ENCODE measurements around the gene FAM170B.

Gene FAM170B

GRCh38 chr10:49149881-49150280 lies 16.1 kb upstream of the FAM170B start:
- Histone ChIP-seq H3K27me3 (replicated peaks; ENCODE audit: control insufficient read depth, insufficient read depth, low read length) (no peaks in the 10 kb centered on the region), H3K9me3 (ENCODE audit: control insufficient read depth, low read length) (peaks cover 11% of the 10 kb centered on the region), H3K9ac (ENCODE audit: low read length) (no peak overlapping the region), H3K4me3 (ENCODE audit: low read length) (no peak overlapping the region), H3K36me3 (ENCODE audit: control insufficient read depth, insufficient read depth, low read length, severe bottlenecking) (no peaks in the 10 kb centered on the region), H3K4me1 (ENCODE audit: control insufficient read depth, insufficient read depth, low read length) (peaks cover 16% of the 10 kb centered on the region)
- no peak for DNase-seq (ENCODE audit: low read depth)

DNA sequence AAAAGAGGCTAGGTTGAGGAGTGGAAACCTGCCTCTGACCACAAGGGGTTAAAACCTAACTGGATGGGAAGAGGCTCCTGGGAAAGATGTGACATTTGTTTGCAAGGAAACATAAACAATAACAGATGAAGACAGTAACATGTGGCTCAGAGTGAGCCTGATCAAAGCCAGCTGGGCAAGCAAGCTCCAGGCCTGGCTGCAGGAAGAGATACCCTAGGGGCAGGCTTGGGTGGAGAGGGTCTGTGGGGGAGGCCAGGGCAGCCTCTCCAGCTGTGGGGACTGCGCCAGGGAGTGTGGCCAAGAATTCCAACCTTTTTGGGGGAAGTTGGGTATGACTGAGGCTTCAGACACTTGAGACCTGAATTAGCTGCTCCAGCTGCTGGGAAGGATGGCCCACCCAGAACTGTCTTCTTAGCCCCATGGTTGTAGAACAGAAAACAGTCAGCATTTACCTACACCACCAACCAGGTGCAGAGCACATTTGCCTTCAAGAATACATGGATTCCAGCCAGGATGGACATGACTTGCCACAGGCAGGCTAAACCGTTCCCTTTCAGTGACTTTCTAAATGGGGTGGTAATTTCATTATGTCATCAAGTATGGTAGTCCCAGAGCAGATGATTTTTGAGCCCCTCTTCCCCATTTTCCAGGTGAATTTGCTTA lies 10.4 kb upstream of the FAM170B start:
- Histone ChIP-seq H3K9me3 (ENCODE audit: control insufficient read depth, low read length) (peaks cover 11% of the 10 kb centered on the region), H3K27me3 (replicated peaks; ENCODE audit: control insufficient read depth, insufficient read depth, low read length) (no peaks in the 10 kb centered on the region), H3K4me3 (ENCODE audit: low read length) (no peak overlapping the region), H3K36me3 (ENCODE audit: control insufficient read depth, insufficient read depth, low read length, severe bottlenecking) (no peaks in the 10 kb centered on the region), H3K9ac (ENCODE audit: low read length) (no peak overlapping the region), H3K4me1 (ENCODE audit: control insufficient read depth, insufficient read depth, low read length) (peaks cover 24% of the 10 kb centered on the region)
- peak; percentile 65 for DNase-seq (ENCODE audit: low read depth)

- Histone ChIP-seq H3K4me3 (ENCODE audit: low read length) (no peak overlapping the region), H3K4me1 (ENCODE audit: control insufficient read depth, insufficient read depth, low read length) (peaks cover 34% of the 10 kb centered on the region), H3K36me3 (ENCODE audit: control insufficient read depth, insufficient read depth, low read length, severe bottlenecking) (no peaks in the 10 kb centered on the region), H3K9me3 (ENCODE audit: control insufficient read depth, low read length) (peaks cover 11% of the 10 kb centered on the region), H3K9ac (ENCODE audit: low read length) (no peak overlapping the region), H3K27me3 (replicated peaks; ENCODE audit: control insufficient read depth, insufficient read depth, low read length) (no peaks in the 10 kb centered on the region)
- no peak for DNase-seq (ENCODE audit: low read depth)
These were observed 9.4 kb upstream of the FAM170B start for GRCh38 chr10:49143249-49143648.

GRCh38 chr10:49141541-49142332 lies 7.9 kb upstream of the FAM170B start:
- Histone ChIP-seq H3K9ac (ENCODE audit: low read length) (no peak overlapping the region), H3K4me3 (ENCODE audit: low read length) (no peak overlapping the region), H3K9me3 (ENCODE audit: control insufficient read depth, low read length) (no peaks in the 10 kb centered on the region), H3K36me3 (ENCODE audit: control insufficient read depth, insufficient read depth, low read length, severe bottlenecking) (no peaks in the 10 kb centered on the region), H3K4me1 (ENCODE audit: control insufficient read depth, insufficient read depth, low read length) (peaks cover 37% of the 10 kb centered on the region), H3K27me3 (replicated peaks; ENCODE audit: control insufficient read depth, insufficient read depth, low read length) (no peaks in the 10 kb centered on the region)
- no peak for DNase-seq (ENCODE audit: low read depth)

DNA sequence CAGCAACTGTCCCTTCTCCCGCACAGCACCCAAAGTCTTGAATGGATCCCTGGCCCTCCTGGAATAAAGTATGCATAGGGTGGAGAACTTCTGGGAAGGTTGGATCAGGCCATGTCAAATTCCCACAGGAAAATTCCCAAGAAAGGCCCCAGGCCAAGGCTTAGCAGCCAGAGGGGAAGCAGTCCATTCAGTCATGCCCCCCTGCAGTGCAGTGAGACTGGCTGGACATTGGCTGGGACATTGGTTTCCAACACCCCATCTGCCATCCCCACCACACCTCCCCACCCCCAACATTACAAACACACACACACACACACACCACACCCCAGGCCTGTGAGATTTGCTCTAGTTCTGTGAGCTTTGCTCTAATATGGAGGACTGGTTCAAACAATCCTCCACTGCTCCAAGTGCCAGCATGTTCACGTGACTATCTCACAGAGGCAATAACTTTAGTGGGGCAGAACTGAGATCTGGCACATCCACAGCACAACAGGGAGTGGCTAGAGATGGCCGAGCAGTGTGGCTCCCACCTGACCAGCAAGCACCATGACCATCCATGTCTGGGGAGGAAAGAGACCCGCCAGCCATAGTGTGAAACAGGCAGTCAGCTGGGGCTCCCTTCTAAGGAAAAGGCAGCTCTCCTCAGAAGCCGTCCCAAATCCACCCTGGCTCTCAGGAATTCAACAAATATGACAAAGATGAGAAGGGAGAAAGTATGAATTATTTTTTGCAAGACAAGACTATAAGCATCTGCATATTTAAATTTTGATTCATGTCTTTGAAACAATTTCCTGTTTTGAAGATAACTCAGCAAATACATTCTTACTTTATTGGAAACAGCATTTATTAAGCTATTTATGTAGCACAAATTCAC lies 6.7 kb upstream of the FAM170B start:
- H3K9ac ChIP-seq (ENCODE audit: low read length) = no peak overlapping the region
- no peaks in the 10 kb centered on the region for H3K9me3 ChIP-seq (ENCODE audit: control insufficient read depth, low read length)
- H3K36me3 ChIP-seq (ENCODE audit: control insufficient read depth, insufficient read depth, low read length, severe bottlenecking) = no peaks in the 10 kb centered on the region
- H3K27me3 ChIP-seq (replicated peaks; ENCODE audit: control insufficient read depth, insufficient read depth, low read length) = no peaks in the 10 kb centered on the region
- peaks cover 45% of the 10 kb centered on the region for H3K4me1 ChIP-seq (ENCODE audit: control insufficient read depth, insufficient read depth, low read length)
- DNase-seq (ENCODE audit: low read depth) = no peak
- no peak overlapping the region for H3K4me3 ChIP-seq (ENCODE audit: low read length)

- peaks cover 45% of the 10 kb centered on the region for H3K4me1 ChIP-seq (ENCODE audit: control insufficient read depth, insufficient read depth, low read length)
- peak overlapping the region; percentile 43 for H3K4me3 ChIP-seq (ENCODE audit: low read length)
- H3K9me3 ChIP-seq (ENCODE audit: control insufficient read depth, low read length) = no peaks in the 10 kb centered on the region
- no peaks in the 10 kb centered on the region for H3K36me3 ChIP-seq (ENCODE audit: control insufficient read depth, insufficient read depth, low read length, severe bottlenecking)
- H3K9ac ChIP-seq (ENCODE audit: low read length) = peak overlapping the region; percentile 59
- peak; percentile 55 for DNase-seq (ENCODE audit: low read depth)
- no peaks in the 10 kb centered on the region for H3K27me3 ChIP-seq (replicated peaks; ENCODE audit: control insufficient read depth, insufficient read depth, low read length)
These were observed 6.0 kb upstream of the FAM170B start for GRCh38 chr10:49139846-49140195.

GRCh38 chr10:49139028-49139845 lies 5.4 kb upstream of the FAM170B start:
- Histone ChIP-seq H3K4me3 (ENCODE audit: low read length) (peak overlapping the region; percentile 43), H3K9ac (ENCODE audit: low read length) (peak overlapping the region; percentile 59), H3K4me1 (ENCODE audit: control insufficient read depth, insufficient read depth, low read length) (peaks cover 45% of the 10 kb centered on the region), H3K9me3 (ENCODE audit: control insufficient read depth, low read length) (no peaks in the 10 kb centered on the region), H3K36me3 (ENCODE audit: control insufficient read depth, insufficient read depth, low read length, severe bottlenecking) (no peaks in the 10 kb centered on the region), H3K27me3 (replicated peaks; ENCODE audit: control insufficient read depth, insufficient read depth, low read length) (peaks cover 2% of the 10 kb centered on the region)
- DNase-seq (ENCODE audit: low read depth) = peak; percentile 43

- Histone ChIP-seq H3K9me3 (ENCODE audit: control insufficient read depth, low read length) (no peaks in the 10 kb centered on the region), H3K9ac (ENCODE audit: low read length) (peak overlapping the region; percentile 59), H3K4me3 (ENCODE audit: low read length) (peak overlapping the region; percentile 34), H3K4me1 (ENCODE audit: control insufficient read depth, insufficient read depth, low read length) (peaks cover 45% of the 10 kb centered on the region), H3K36me3 (ENCODE audit: control insufficient read depth, insufficient read depth, low read length, severe bottlenecking) (no peaks in the 10 kb centered on the region), H3K27me3 (replicated peaks; ENCODE audit: control insufficient read depth, insufficient read depth, low read length) (peaks cover 2% of the 10 kb centered on the region)
- peak; percentile 47 for DNase-seq (ENCODE audit: low read depth)
These were observed 4.6 kb upstream of the FAM170B start for GRCh38 chr10:49138361-49138891.

GRCh38 chr10:49136525-49136924 lies 2.7 kb upstream of the FAM170B start:
- DNase-seq (ENCODE audit: low read depth) = no peak

DNA sequence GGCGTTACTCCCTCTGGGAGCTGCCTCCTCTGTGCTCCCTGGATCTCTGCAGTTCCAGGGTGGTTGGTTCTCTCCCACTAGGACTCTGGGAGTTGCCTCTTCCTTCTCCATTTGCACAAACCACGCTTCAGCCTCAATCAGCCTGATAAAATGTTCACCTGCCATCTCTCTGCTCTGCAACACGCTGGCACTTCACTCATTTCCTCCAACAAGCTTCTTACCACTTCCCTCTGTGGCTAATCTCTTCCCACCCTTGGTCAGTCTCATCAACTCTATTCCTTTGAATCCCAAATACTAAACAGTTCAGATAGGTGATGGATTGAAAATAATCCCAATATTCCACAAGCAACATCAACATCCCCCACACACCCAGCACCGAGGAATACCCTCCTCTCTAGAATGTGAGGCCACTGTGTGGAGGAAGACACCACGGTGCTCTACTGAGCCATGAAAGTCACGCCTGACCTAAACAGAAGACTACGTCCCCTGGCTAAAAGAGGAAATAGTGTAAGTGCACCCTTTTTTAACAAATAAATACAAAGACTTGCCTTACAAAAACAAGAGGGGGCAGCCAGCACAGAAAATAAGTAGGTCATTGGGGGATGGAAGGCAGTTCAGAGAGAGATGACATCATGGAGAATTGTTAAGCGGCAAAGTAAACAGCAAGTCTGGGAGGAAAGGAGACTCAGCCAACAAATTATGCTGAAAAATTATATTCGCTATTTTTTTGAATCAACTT lies 1.9 kb upstream of the FAM170B start:
- no peak for DNase-seq (ENCODE audit: low read depth)
- Histone ChIP-seq H3K36me3 (ENCODE audit: control insufficient read depth, insufficient read depth, low read length, severe bottlenecking) (no peaks in the 10 kb centered on the region), H3K4me1 (ENCODE audit: control insufficient read depth, insufficient read depth, low read length) (peaks cover 36% of the 10 kb centered on the region), H3K4me3 (ENCODE audit: low read length) (no peak overlapping the region), H3K9ac (ENCODE audit: low read length) (no peak overlapping the region), H3K27me3 (replicated peaks; ENCODE audit: control insufficient read depth, insufficient read depth, low read length) (peaks cover 11% of the 10 kb centered on the region), H3K9me3 (ENCODE audit: control insufficient read depth, low read length) (no peaks in the 10 kb centered on the region)

More at GRCh38 chr10:49136525-49136924, 2.7 kb upstream of the FAM170B start:
- Histone ChIP-seq H3K4me1 (ENCODE audit: control insufficient read depth, insufficient read depth, low read length) (peaks cover 44% of the 10 kb centered on the region), H3K4me3 (ENCODE audit: low read length) (no peak overlapping the region), H3K9ac (ENCODE audit: low read length) (no peak overlapping the region), H3K36me3 (ENCODE audit: control insufficient read depth, insufficient read depth, low read length, severe bottlenecking) (no peaks in the 10 kb centered on the region), H3K9me3 (ENCODE audit: control insufficient read depth, low read length) (no peaks in the 10 kb centered on the region), H3K27me3 (replicated peaks; ENCODE audit: control insufficient read depth, insufficient read depth, low read length) (peaks cover 3% of the 10 kb centered on the region)
